Thoracic aorta (tissue), 2 donors: Measurements from ENCODE around the gene PTPRJ. TPM values are rescaled to one million over a fixed set of nuclear protein-coding genes. Genes with fewer than 3 reads are reported as not detected.

Source experiments
- ATAC-seq: fragments of 150-250 bp; one replicate; pipeline ENCODE4 v1.8.0; 2017; ENCODE audit warnings: low read depth; ENCODE audit not compliant: insufficient number of reproducible peaks, low FRiP score
- DNase-seq: peaks from one replicate; pipeline ENCODE4 v3.0.0-alpha.2; 2020; ENCODE audit warnings: low spot score
- H3K27ac ChIP-seq, 2 donors: fragments of 200-600 bp; sonication (generic); 1 replicate in 1 of 2; 2 replicates in 1 of 2; pipeline ENCODE4 v1.5.1; 2016; ENCODE audit warnings: mild to moderate bottlenecking in 2 of 2, moderate library complexity in 2 of 2
- H3K27me3 ChIP-seq: fragments of 200-600 bp; sonication (generic); replicated peaks from 2 replicates; pipeline ENCODE4 v1.6.0; 2016; ENCODE audit warnings: mild to moderate bottlenecking; ENCODE audit not compliant: insufficient read depth
- H3K36me3 ChIP-seq: fragments of 200-600 bp; sonication (generic); one replicate; pipeline ENCODE4 v1.5.1; 2016
- H3K4me1 ChIP-seq, 2 donors: fragments of 200-600 bp; sonication (generic); 1 replicate in 1 of 2; 2 replicates in 1 of 2; pipeline versions ENCODE4 v1.5.1 to v1.6.0; 2016; ENCODE audit warnings: low read depth in 2 of 2, mild to moderate bottlenecking in 1 of 2; ENCODE audit not compliant: control insufficient read depth in 1 of 2
- H3K4me3 ChIP-seq: fragments of 200-600 bp; sonication (generic); 2 replicates; pipeline ENCODE4 v1.5.1; 2016; ENCODE audit warnings: mild to moderate bottlenecking
- H3K9me3 ChIP-seq: fragments of 200-600 bp; sonication (generic); 2 replicates; pipeline ENCODE4 v1.5.1; 2016
- CTCF ChIP-seq: fragments of 200-600 bp; sonication (generic); IDR thresholded peaks from one replicate; pipeline ENCODE4 v1.5.1; 2019; ENCODE audit warnings: antibody characterized with exemption
- total RNA-seq, 2 donors: library from RNA; depleted of rRNA; stranded (reverse); fragments of >200 nt; gene quantifications; one replicate each; pipeline versions ENCODE4 v1.1.0 to v1.2.3, GENCODE V29; 2016

Gene PTPRJ
- total RNA-seq, 2 donors from 2014 or later: 20.4 to 20.9 TPM

GRCh38 chr11:48005831-48006270, 25.5 kb downstream of the PTPRJ start:
- TF ChIP-seq CTCF: no peak
- no peaks in the 10 kb centered on the region for H3K9me3 ChIP-seq
- no peaks in the 10 kb centered on the region for H3K27me3 ChIP-seq
- no peaks in the 10 kb centered on the region for H3K36me3 ChIP-seq
- no peak for DNase-seq
- no peak overlapping the region for H3K4me3 ChIP-seq
- H3K27ac ChIP-seq: peak overlapping the region; percentile 72 to 77
- H3K4me1 ChIP-seq: peaks cover 29 to 57% of the 10 kb centered on the region in 2 donors
- no peak for ATAC-seq

- Histone ChIP-seq H3K9me3 (no peaks in the 10 kb centered on the region), H3K27ac (peak overlapping the region; percentile 72 to 77), H3K4me1 (peaks cover 25 to 51% of the 10 kb centered on the region in 2 donors), H3K36me3 (no peaks in the 10 kb centered on the region), H3K27me3 (no peaks in the 10 kb centered on the region), H3K4me3 (no peak overlapping the region)
- no peak for TF ChIP-seq CTCF
- DNase-seq: no peak
- peak; percentile 75 for ATAC-seq
Measured at GRCh38 chr11:48006301-48006992, 26.1 kb downstream of the PTPRJ start.

- H3K36me3 ChIP-seq: no peaks in the 10 kb centered on the region
- H3K9me3 ChIP-seq: no peaks in the 10 kb centered on the region
- H3K4me3 ChIP-seq: no peak overlapping the region
- no peak for ATAC-seq
- H3K27me3 ChIP-seq: no peaks in the 10 kb centered on the region
- TF ChIP-seq CTCF: no peak
- H3K4me1 ChIP-seq: peaks cover 25 to 43% of the 10 kb centered on the region in 2 donors
- DNase-seq: no peak
- peak overlapping the region; percentile 72 to 77 for H3K27ac ChIP-seq
Measured at GRCh38 chr11:48007677-48008076, 27.3 kb downstream of the PTPRJ start.

GRCh38 chr11:48008951-48009270, 28.6 kb downstream of the PTPRJ start:
- Histone ChIP-seq H3K4me3 (no peak overlapping the region), H3K27me3 (no peaks in the 10 kb centered on the region), H3K27ac (no peak overlapping the region), H3K36me3 (no peaks in the 10 kb centered on the region), H3K4me1 (peaks cover 34 to 38% of the 10 kb centered on the region in 2 donors), H3K9me3 (no peaks in the 10 kb centered on the region)
- DNase-seq: no peak
- ATAC-seq: no peak
- TF ChIP-seq CTCF: no peak

GRCh38 chr11:48011102-48011797, 30.9 kb downstream of the PTPRJ start:
- no peaks in the 10 kb centered on the region for H3K27me3 ChIP-seq
- no peak for ATAC-seq
- no peak for TF ChIP-seq CTCF
- H3K36me3 ChIP-seq: no peaks in the 10 kb centered on the region
- no peak for DNase-seq
- H3K4me3 ChIP-seq: no peak overlapping the region
- H3K4me1 ChIP-seq: peaks cover 15 to 25% of the 10 kb centered on the region in 2 donors
- H3K9me3 ChIP-seq: no peaks in the 10 kb centered on the region
- no peak overlapping the region for H3K27ac ChIP-seq
